HG03064 (cell line): ENCODE measurements around the gene HOXD4.

Experiments used
- ATAC-seq: cut with Tn5 transposase; IDR thresholded peaks from one replicate; pipeline ENCODE4 v1.9.1; 2021; ENCODE audit warnings: low read depth; ENCODE audit not compliant: unreplicated experiment

Gene HOXD4

GRCh38 chr2:176167398-176167797, 16.0 kb downstream of the HOXD4 start:
- ATAC-seq, result no peak

GRCh38 chr2:176169181-176169580, 17.8 kb downstream of the HOXD4 start:
- no peak for ATAC-seq

- ATAC-seq, result no peak
These were observed 18.4 kb downstream of the HOXD4 start for GRCh38 chr2:176169711-176170110.

GRCh38 chr2:176170602-176171305, 19.4 kb downstream of the HOXD4 start:
- no peak for ATAC-seq

- no peak for ATAC-seq
These were observed 20.1 kb downstream of the HOXD4 start for GRCh38 chr2:176171351-176172006.

DNA sequence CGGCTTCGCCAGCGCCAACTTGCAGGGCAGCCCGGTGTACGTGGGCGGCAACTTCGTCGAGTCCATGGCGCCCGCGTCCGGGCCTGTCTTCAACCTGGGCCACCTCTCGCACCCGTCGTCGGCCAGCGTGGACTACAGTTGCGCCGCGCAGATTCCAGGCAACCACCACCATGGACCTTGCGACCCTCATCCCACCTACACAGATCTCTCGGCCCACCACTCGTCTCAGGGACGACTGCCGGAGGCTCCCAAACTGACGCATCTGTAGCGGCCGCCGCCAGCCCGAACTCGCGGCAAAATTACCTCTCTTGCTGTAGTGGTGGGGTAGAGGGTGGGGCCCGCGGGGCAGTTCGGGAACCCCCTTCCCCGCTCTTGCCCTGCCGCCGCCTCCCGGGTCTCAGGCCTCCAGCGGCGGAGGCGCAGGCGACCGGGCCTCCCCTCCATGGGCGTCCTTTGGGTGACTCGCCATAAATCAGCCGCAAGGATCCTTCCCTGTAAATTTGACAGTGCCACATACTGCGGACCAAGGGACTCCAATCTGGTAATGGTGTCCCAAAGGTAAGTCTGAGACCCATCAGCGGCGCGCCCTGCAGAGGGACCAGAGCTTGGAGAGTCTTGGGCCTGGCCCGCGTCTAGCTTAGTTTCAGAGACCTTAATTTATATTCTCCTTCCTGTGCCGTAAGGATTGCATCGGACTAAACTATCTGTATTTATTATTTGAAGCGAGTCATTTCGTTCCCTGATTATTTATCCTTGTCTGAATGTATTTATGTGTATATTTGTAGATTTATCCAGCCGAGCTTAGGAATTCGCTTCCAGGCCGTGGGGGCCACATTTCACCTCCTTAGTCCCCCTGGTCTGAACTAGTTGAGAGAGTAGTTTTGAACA, 20.9 kb downstream of the HOXD4 start:
- ATAC-seq, result no peak

- no peak for ATAC-seq
These were observed 21.7 kb downstream of the HOXD4 start for GRCh38 chr2:176172895-176173566.

GRCh38 chr2:176173567-176174381, 22.4 kb downstream of the HOXD4 start:
- ATAC-seq, result no peak

DNA sequence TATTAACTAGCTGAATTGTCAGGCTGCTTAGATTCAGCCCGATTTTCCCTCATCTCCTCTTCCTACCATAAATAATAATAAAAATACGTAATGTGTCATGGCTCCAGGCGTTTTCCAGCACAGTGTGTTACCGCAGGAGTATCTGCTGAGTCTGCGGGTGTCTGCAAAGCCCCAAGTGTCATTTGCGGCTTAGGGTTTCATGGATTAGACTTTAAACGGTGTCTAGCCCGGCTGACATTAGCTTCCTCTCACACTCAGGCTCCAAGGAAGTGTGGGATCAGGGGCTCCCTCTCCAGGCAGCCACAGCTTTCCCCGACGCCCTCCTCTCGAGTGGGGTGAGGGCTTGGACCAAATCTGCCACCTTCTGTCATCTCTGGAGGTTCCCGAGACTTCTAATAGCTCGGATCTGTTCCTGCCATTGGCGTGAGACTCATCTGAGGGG, 23.1 kb downstream of the HOXD4 start:
- ATAC-seq, result no peak

GRCh38 chr2:176174824-176175708, 23.7 kb downstream of the HOXD4 start:
- ATAC-seq, result no peak

- no peak for ATAC-seq
These were observed 24.6 kb downstream of the HOXD4 start for GRCh38 chr2:176175709-176176607.

- no peak for ATAC-seq
These were observed 26.3 kb downstream of the HOXD4 start for GRCh38 chr2:176177580-176178037.

DNA sequence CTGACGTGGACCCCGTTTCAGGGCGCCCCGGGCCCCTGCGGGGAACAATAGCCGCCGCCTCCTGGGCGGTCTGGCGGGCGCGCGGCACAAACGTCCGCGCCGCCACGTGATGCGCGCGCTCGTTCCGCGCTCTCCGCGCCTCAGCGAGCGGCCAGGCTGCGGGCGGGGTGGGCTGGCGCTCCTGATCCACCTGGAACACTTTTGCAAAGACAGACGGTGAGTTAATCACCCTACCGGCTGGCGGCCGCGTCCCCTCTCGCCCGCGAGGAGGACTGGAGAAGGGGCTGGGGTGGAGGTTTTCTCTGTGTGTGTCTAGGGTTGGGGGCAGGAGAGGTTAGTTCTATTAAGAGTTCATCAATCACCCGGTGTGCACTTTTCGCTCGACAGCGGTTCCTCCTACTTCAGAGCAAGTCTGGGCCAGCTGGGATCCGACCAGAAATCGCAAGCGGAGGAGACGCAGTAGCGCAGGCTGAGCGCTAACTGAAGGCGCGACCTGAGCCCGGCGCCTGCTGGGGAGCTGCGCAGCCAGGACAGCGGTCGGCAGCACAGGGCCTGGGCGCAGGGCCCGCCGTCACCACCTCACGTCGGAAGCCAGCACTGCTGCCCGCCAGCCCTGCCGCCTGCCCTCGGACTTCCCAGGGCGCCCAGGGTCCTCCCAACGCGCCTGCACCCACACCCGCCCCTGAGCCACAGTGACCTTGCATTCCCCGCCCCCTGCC, 26.8 kb downstream of the HOXD4 start:
- ATAC-seq, result no peak

DNA sequence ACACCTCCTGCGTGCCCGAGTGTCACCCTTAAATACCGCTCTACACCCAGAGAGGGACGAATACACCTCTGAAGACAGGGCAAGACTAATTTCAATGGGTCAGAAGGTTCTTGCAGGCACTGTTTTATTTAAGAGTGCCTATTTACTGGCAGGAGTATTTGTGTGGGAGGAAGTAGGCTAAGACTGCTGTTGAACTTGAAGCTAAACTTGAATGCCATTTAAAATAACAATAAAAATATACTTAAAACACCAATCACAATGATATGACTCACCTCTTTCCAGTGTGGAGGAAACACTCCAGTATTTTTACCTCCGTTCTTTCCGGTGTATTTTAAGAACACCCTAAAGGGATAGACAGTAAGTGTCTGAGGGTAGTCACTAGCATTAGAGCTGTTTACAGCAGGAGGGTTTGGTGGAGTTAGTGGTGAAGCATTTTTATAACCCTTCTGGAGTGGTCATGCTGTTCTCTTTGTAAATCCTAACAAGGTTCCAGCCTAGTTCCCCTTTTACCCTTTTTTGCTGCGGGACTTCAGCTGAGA, 27.5 kb downstream of the HOXD4 start:
- ATAC-seq, result no peak

GRCh38 chr2:176181551-176181950, 30.2 kb downstream of the HOXD4 start:
- ATAC-seq, result no peak

GRCh38 chr2:176182671-176183070, 31.3 kb downstream of the HOXD4 start:
- ATAC-seq, result no peak

DNA sequence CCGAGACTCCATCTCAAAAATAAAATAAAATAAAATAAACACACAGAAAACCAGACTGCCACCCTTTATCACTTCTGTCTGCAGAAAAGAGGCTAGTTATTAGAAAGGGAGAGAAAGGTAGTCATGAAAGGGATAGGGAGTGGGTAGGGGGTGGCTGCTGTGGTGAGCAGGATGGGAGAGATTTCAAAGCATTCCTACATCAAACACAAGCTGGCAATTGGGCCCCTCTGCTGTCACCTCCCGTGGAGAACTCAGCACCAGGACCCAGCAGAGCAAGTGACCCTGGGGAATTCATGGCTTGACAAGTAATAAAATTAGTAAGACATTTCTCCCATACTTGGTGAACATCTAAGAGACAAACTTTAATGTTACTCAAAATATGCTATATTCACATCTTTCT, 33.4 kb downstream of the HOXD4 start:
- no peak for ATAC-seq
